HEK293T (cell line): ENCODE measurements around the gene FOXQ1.

ENCODE experiments used
- CTCF ChIA-PET: fragments of 350-600 bp; formaldehyde crosslinking; extraction: SDS; loops from one replicate; lab custom pipeline; 2021; ENCODE audit warnings: antibody characterized with exemption, inconsistent platforms; lab: Yijun Ruan, JAX
- POLR2A ChIA-PET: fragments of 350-600 bp; formaldehyde crosslinking; extraction: SDS; loops from one replicate; lab custom pipeline; 2020; ENCODE audit warnings: antibody characterized with exemption, inconsistent platforms; lab: Yijun Ruan, JAX
- DNase-seq: peaks from one replicate; pipeline ENCODE4 v3.0.0; 2012; ENCODE audit warnings: mixed read lengths; ENCODE audit errors: extremely low spot score
- ARNT ChIP-seq: fragments of 450-650 bp; IDR thresholded peaks from 2 replicates; pipeline ENCODE4 v1.6.1; 2017; ENCODE audit warnings: mild to moderate bottlenecking
- BHLHE40 ChIP-seq: fragments of 450-650 bp; IDR thresholded peaks from 2 replicates; pipeline ENCODE4 v1.6.1; 2016; ENCODE audit warnings: mild to moderate bottlenecking, moderate library complexity, borderline replicate concordance
- CTBP1 ChIP-seq: fragments of 450-650 bp; IDR thresholded peaks from 2 replicates; pipeline ENCODE4 v1.6.1; 2016; ENCODE audit warnings: borderline replicate concordance
- ELF4 ChIP-seq: fragments of 450-650 bp; IDR thresholded peaks from 2 replicates; pipeline ENCODE4 v1.6.1; 2017; ENCODE audit warnings: antibody characterized with exemption
- FOXA1 ChIP-seq: fragments of 450-650 bp; IDR thresholded peaks from 2 replicates; pipeline ENCODE4 v1.6.1; 2016; ENCODE audit warnings: mild to moderate bottlenecking
- FOXK2 ChIP-seq: fragments of 450-650 bp; IDR thresholded peaks from 2 replicates; pipeline ENCODE4 v1.6.1; 2016; ENCODE audit warnings: mild to moderate bottlenecking
- FOXM1 ChIP-seq: fragments of 450-650 bp; IDR thresholded peaks from 2 replicates; pipeline ENCODE4 v1.6.1; 2017; ENCODE audit warnings: mild to moderate bottlenecking, borderline replicate concordance
- HDGF ChIP-seq: fragments of 450-650 bp; IDR thresholded peaks from 2 replicates; pipeline ENCODE4 v1.6.1; 2017; ENCODE audit warnings: antibody characterized with exemption, borderline replicate concordance
- L3MBTL2 ChIP-seq: fragments of 450-650 bp; conservative IDR thresholded peaks from 2 replicates; pipeline ENCODE4 v1.6.1; 2016; ENCODE audit warnings: mild to moderate bottlenecking
- LEF1 ChIP-seq: fragments of 450-650 bp; IDR thresholded peaks from 2 replicates; pipeline ENCODE4 v1.6.1; 2017; ENCODE audit warnings: mild to moderate bottlenecking, borderline replicate concordance
- NFRKB ChIP-seq: fragments of 450-650 bp; IDR thresholded peaks from 2 replicates; pipeline ENCODE4 v1.6.1; 2016; ENCODE audit warnings: mild to moderate bottlenecking, moderate library complexity
- PKNOX1 ChIP-seq: fragments of 450-650 bp; IDR thresholded peaks from 2 replicates; pipeline ENCODE4 v1.6.1; 2016
- SP1 ChIP-seq: fragments of 450-650 bp; IDR thresholded peaks from 2 replicates; pipeline ENCODE4 v1.6.1; 2017
- SUZ12 ChIP-seq: fragments of 450-650 bp; IDR thresholded peaks from 2 replicates; pipeline ENCODE4 v1.6.1; 2016; ENCODE audit warnings: mild to moderate bottlenecking
- TARDBP ChIP-seq: fragments of 450-650 bp; IDR thresholded peaks from 2 replicates; pipeline ENCODE4 v1.6.1; 2016
- ZNF384 ChIP-seq: fragments of 450-650 bp; IDR thresholded peaks from 2 replicates; pipeline ENCODE4 v1.6.1; 2016

The FOXQ1 gene

GRCh38 chr6:1281746-1282145 is 30.2 kb upstream of the FOXQ1 start:
- ChIA-PET CTCF (no interaction called here), POLR2A (interaction anchor here (1.0 kb wide), 1 partner anchor 9 kb away, joined by 3 read pairs; no protein-coding TSS in a partner anchor)
- TF ChIP-seq ZNF384 (no peak), ARNT (no peak), TARDBP (no peak), FOXA1 (no peak), SUZ12 (no peak)

GRCh38 chr6:1283501-1283900 is 28.4 kb upstream of the FOXQ1 start:
- no peak for DNase-seq
- ChIA-PET POLR2A (no interaction called here), CTCF (interaction anchor here (0.9 kb wide), 1 partner anchor 17 kb away, joined by 7 read pairs; no protein-coding TSS in a partner anchor)
- TF ChIP-seq ARNT (no peak), LEF1 (no peak), PKNOX1 (no peak), CTBP1 (no peak)

More at GRCh38 chr6:1281746-1282145, 30.2 kb upstream of the FOXQ1 start:
- no peak for DNase-seq

GRCh38 chr6:1285556-1285955 is 26.3 kb upstream of the FOXQ1 start:
- ChIA-PET CTCF (no interaction called here), POLR2A (no interaction called here)
- DNase-seq: no peak
- no peak for TF ChIP-seq TARDBP
- TF ChIP-seq FOXK2: no peak
- no peak for TF ChIP-seq PKNOX1
- TF ChIP-seq ZNF384: no peak
- no peak for TF ChIP-seq BHLHE40
- no peak for TF ChIP-seq L3MBTL2
- TF ChIP-seq CTBP1: no peak
- no peak for TF ChIP-seq ARNT
- no peak for TF ChIP-seq FOXM1

GRCh38 chr6:1285956-1286355 is 25.9 kb upstream of the FOXQ1 start:
- CTCF ChIA-PET: no interaction called here
- TF ChIP-seq SP1 (no peak), ARNT (no peak), ZNF384 (no peak), BHLHE40 (no peak), SUZ12 (no peak), FOXK2 (no peak), TARDBP (no peak), LEF1 (no peak), L3MBTL2 (no peak), FOXM1 (no peak), HDGF (no peak), PKNOX1 (no peak), NFRKB (no peak), FOXA1 (no peak), ELF4 (no peak)
- POLR2A ChIA-PET: no interaction called here
- DNase-seq: no peak

GRCh38 chr6:1287103-1287591 is 24.8 kb upstream of the FOXQ1 start:
- ChIA-PET CTCF (no interaction called here), POLR2A (no interaction called here)
- DNase-seq: no peak
- TF ChIP-seq TARDBP (no peak), CTBP1 (no peak), HDGF (no peak), ARNT (no peak), NFRKB (no peak), ZNF384 (no peak), FOXM1 (no peak), LEF1 (no peak)

- ChIA-PET CTCF (no interaction called here), POLR2A (interaction anchor here (0.6 kb wide), 1 partner anchor 8 kb away, joined by 3 read pairs; no protein-coding TSS in a partner anchor)
- TF ChIP-seq FOXA1 (no peak), ZNF384 (no peak), L3MBTL2 (no peak), FOXM1 (no peak), FOXK2 (no peak)
- DNase-seq: no peak
Observed at GRCh38 chr6:1290086-1290485, 21.8 kb upstream of the FOXQ1 start.

GRCh38 chr6:1290805-1291204 is 21.1 kb upstream of the FOXQ1 start:
- ChIA-PET CTCF (no interaction called here), POLR2A (interaction anchor here (0.6 kb wide), 1 partner anchor 9 kb away, joined by 3 read pairs; no protein-coding TSS in a partner anchor)
- DNase-seq: no peak
- no peak for TF ChIP-seq CTBP1
- TF ChIP-seq SUZ12: no peak
- TF ChIP-seq FOXM1: no peak
- no peak for TF ChIP-seq ARNT
- TF ChIP-seq LEF1: no peak
- no peak for TF ChIP-seq TARDBP

GRCh38 chr6:1291381-1291780 is 20.5 kb upstream of the FOXQ1 start:
- CTCF ChIA-PET: no interaction called here
- no peak for DNase-seq
- no peak for TF ChIP-seq HDGF
- no peak for TF ChIP-seq BHLHE40
- no peak for TF ChIP-seq FOXA1
- no peak for TF ChIP-seq FOXK2
- no peak for TF ChIP-seq L3MBTL2
- POLR2A ChIA-PET: no interaction called here
